Tibial nerve (tissue), 4 donors: Measurements from ENCODE around the gene GPR119.

Source experiments
- CTCF ChIP-seq, 5 experiments: fragments of 200-600 bp in 3 of 5; fragments of 450-650 bp in 2 of 5; sonication (generic) in 3 of 5; IDR thresholded peaks; one replicate each; pipeline ENCODE4 v1.5.1; 2016 to 2019; ENCODE audit warnings: antibody characterized with exemption in 5 of 5, mild to moderate bottlenecking in 3 of 5, moderate library complexity in 2 of 5
- EP300 ChIP-seq, 2 donors: sonication (generic); formaldehyde crosslinking; IDR thresholded peaks; one replicate each; pipeline ENCODE4 v1.6.1; 2017; ENCODE audit warnings: antibody characterized with exemption in 2 of 2, mild to moderate bottlenecking in 1 of 2
- POLR2A ChIP-seq, 2 donors: fragments of 450-650 bp; IDR thresholded peaks; one replicate each; pipeline ENCODE4 v1.6.1; 2017; ENCODE audit warnings: antibody characterized with exemption in 2 of 2, mild to moderate bottlenecking in 2 of 2, moderate library complexity in 2 of 2

GRCh38 chrX:130395341-130395740 lies 9.9 kb upstream of the GPR119 start:
- TF ChIP-seq CTCF (IDR thresholded peaks at IDR 0.05): no peak
- no peak for TF ChIP-seq POLR2A (IDR thresholded peaks at IDR 0.05)
- no peak for TF ChIP-seq EP300 (IDR thresholded peaks at IDR 0.05)
